ENCODE results near the gene TNIK. TPM values are rescaled to one million over a fixed set of nuclear protein-coding genes. Genes with fewer than 3 reads are reported as not detected.

TNIK gene
- total and polyA plus RNA-seq, 2 experiments from 2014 or later, result 14.6 to 34.3 TPM

GRCh38 chr3:171458864-171459136 is 1.4 kb downstream of the TNIK start (continued):
- TF ChIP-seq STAT1 (IDR thresholded peaks at IDR 0.05; ENCODE audit: unreplicated experiment) (no peak), EZH2phosphoT487 (IDR thresholded peaks at IDR 0.05; ENCODE audit: unreplicated experiment) (no peak), POLR2AphosphoS5 (IDR thresholded peaks at IDR 0.05; ENCODE audit: low read depth) (no peak), REST (IDR thresholded peaks at IDR 0.05; ENCODE audit: unreplicated experiment) (no peak), EZH2 (IDR thresholded peaks at IDR 0.05; ENCODE audit: low read depth, unreplicated experiment) (no peak), ZNF114 (CRISPR knock-in tag; IDR thresholded peaks at IDR 0.05) (no peak), ETS1 (IDR thresholded peaks at IDR 0.05) (no peak), NANOG (IDR thresholded peaks at IDR 0.05; ENCODE audit: borderline replicate concordance) (no peak)
- TF ChIP-seq, protein P1, sequence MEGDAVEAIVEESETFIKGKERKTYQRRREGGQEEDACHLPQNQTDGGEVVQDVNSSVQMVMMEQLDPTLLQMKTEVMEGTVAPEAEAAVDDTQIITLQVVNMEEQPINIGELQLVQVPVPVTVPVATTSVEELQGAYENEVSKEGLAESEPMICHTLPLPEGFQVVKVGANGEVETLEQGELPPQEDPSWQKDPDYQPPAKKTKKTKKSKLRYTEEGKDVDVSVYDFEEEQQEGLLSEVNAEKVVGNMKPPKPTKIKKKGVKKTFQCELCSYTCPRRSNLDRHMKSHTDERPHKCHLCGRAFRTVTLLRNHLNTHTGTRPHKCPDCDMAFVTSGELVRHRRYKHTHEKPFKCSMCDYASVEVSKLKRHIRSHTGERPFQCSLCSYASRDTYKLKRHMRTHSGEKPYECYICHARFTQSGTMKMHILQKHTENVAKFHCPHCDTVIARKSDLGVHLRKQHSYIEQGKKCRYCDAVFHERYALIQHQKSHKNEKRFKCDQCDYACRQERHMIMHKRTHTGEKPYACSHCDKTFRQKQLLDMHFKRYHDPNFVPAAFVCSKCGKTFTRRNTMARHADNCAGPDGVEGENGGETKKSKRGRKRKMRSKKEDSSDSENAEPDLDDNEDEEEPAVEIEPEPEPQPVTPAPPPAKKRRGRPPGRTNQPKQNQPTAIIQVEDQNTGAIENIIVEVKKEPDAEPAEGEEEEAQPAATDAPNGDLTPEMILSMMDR (conservative IDR thresholded peaks at IDR 0.05; ENCODE audit: low read depth in 2 of 2), result no peak

GRCh38 chr3:171458071-171458863 is 1.9 kb downstream of the TNIK start:
- Histone ChIP-seq H3K36me3 (ENCODE audit: insufficient read depth) (no peaks in the 10 kb centered on the region), H2AFZ (peak overlapping the region; percentile 39), H4K20me1 (replicated peaks; ENCODE audit: insufficient read depth) (no peaks in the 10 kb centered on the region), H3K4me1 (ENCODE audit: insufficient read depth) (peaks cover 57% of the 10 kb centered on the region), H3K9me2 (ENCODE audit: insufficient read depth) (no peaks in the 10 kb centered on the region), H3K27me3 (ENCODE audit: insufficient read depth) (peaks cover 10% of the 10 kb centered on the region), H3K4me3 (peak overlapping the region; percentile 82), H3F3A (replicated peaks; ENCODE audit: low read depth) (no peaks in the 10 kb centered on the region), H3K4me2 (peak overlapping the region; percentile 98), H3K27ac (ENCODE audit: low read depth) (peak overlapping the region; percentile 88), H3K79me2 (replicated peaks; ENCODE audit: insufficient read depth) (peaks cover 60% of the 10 kb centered on the region)
- Mint-ChIP-seq H3K27ac (peak overlapping the region; percentile 84), H3K27me3 (ENCODE audit: insufficient read depth, low read depth, poor library complexity) (peaks cover 21% of the 10 kb centered on the region), H3K9me3 (no peaks in the 10 kb centered on the region; the same call in 2 of the 3 replicates), H3K4me3 (peak overlapping the region; percentile 95), H3K4me1 (peaks cover 51% of the 10 kb centered on the region), H3K36me3 (ENCODE audit: low read depth) (no peaks in the 10 kb centered on the region)
- DNase-seq (ENCODE audit: low spot score) (peak; percentile 64), ATAC-seq (peak; percentile 2)
- TF ChIP-seq REST (IDR thresholded peaks at IDR 0.05; ENCODE audit: unreplicated experiment) (no peak), STAT1 (IDR thresholded peaks at IDR 0.05; ENCODE audit: unreplicated experiment) (no peak), NANOG (IDR thresholded peaks at IDR 0.05; ENCODE audit: borderline replicate concordance) (no peak)
